NCI-H2107 treated with DMSO at 0.1 percent for 48 hours (cell line): ENCODE measurements around the gene VAT1L.
A peak's percentile ranks its signal among the peaks of the same experiment; 100 is the strongest.

Source experiments
- DNase-seq: peaks from one replicate; lab custom pipeline; 2025; ENCODE audit not compliant: unreplicated experiment; lab: John Stamatoyannopoulos, UW

Gene VAT1L

DNA sequence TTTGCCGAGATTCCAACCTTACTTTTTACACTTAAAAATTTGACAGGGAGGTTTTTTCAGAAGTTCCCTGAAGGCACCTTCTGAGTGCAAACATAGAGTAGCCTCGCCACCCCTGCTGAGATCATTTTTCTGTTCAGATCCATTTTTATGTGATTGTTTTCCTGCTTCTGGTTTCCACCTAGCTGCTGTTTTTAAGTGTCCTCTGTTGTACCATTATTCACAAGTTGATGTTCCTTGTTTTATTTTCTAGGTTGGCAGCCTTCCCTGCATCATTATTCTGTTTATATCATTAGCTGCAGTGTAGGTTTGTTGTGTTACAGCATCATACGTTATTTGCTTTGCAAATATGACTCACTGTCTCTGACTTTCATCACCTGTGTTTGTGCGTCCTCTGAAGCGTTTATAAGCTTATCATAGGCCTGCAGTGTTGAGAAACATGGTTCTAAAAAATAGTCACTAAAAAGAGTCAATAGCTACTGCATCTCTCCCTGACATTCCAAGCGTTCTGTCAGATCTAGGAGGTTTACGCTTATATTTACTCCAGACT lies 117.1 kb downstream of the VAT1L start:
- peak; percentile 67 for DNase-seq

DNA sequence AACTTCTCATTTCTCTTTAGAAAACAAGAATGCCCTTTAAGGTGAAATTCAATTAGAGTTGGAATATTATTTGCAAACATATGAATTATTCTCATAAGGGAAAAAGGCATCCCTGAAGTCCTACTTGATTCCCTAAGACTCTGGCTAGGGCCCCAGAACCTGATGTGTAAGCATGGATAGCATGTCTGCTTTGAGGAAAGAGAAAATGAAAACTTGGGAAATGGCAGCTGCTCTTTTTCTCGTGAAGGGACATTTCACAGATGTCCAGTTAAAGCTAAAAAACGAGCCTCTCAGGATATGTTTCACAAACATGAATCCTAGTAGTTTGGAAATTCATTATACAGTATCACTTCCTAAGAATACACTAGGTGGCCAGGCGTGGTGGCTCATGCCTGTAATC lies 121.7 kb downstream of the VAT1L start:
- DNase-seq, result no peak

DNA sequence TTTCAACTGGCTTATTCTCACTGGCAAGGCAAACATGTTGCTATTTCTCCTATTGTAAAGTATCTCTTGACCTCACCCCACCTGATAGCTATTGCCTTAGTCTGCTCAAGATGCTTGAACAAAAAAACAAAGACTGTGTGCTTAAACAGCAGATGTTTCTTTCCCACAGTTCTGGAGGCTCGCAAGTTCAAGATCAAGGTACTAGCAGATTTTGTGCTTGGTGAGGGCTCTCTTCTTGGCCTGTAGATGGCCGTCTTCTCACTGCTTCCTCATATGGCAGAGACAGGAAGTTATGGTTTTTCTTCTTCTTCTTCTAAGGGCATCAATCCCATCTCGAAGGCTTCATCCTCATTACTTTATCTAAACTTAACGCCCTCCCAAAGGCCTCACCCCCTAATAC lies 124.3 kb downstream of the VAT1L start:
- DNase-seq, result no peak

DNA sequence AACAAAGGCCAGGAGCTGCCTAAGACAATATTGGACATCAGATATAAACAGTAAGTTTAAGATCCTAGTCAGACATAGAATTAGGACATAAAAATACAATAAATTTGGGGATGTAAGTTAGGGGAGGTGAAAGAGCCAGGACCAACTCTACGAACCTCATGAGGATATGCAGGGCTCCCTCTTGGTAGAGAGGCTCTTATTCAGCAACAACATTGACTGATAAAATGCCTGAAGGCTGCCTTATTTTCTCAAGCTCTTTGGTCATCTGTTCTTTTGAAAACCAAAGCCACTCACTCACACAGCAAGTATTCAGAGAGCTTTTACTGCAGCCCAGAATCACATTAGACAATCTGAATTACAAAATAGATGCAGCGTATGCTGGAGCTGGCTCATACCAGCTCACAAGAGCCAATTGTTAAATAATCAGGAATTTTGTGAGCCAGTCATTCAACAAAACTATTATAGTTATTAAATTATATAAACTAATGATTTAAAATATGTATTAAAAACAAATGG lies 125.4 kb downstream of the VAT1L start:
- DNase-seq, result no peak

DNA sequence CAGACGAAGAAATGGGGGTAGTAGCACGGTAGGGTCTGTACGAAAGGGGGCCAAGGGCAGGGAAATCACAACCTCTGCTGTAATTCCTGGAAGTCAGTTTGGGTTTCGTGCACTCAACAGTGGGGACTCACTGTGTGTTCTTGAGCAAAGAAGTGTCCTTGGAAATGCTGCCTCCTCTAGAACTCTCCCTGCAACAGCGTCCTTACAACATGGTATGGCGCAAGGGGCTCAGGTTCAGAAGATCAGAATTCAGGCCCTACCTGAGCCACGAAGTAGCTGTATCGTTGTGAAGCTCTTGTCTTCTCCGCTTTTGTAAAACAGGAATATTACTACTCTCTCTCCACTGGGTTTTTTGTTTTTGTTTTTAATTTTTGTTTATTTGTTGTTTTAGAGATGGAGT lies 127.7 kb downstream of the VAT1L start:
- DNase-seq, result no peak

DNA sequence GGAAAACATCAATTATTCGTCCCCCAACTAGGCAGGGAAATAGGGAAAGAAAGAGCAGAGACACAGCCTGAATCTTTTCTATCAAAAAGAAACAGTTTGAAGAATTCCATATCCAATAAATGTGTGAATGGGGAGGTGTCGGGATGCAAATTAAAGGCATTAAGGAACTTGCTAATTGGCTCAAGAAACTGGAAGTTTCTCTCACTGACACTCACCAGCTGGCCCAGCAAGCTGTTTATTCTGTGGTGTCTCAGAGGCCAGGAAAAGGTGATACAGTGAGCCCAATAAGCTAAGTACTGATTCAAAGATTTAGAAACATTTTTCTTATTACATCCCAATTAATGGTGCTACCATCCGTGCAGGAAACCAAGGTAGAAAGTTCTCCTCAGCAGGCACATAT lies 129.6 kb downstream of the VAT1L start:
- DNase-seq, result no peak

DNA sequence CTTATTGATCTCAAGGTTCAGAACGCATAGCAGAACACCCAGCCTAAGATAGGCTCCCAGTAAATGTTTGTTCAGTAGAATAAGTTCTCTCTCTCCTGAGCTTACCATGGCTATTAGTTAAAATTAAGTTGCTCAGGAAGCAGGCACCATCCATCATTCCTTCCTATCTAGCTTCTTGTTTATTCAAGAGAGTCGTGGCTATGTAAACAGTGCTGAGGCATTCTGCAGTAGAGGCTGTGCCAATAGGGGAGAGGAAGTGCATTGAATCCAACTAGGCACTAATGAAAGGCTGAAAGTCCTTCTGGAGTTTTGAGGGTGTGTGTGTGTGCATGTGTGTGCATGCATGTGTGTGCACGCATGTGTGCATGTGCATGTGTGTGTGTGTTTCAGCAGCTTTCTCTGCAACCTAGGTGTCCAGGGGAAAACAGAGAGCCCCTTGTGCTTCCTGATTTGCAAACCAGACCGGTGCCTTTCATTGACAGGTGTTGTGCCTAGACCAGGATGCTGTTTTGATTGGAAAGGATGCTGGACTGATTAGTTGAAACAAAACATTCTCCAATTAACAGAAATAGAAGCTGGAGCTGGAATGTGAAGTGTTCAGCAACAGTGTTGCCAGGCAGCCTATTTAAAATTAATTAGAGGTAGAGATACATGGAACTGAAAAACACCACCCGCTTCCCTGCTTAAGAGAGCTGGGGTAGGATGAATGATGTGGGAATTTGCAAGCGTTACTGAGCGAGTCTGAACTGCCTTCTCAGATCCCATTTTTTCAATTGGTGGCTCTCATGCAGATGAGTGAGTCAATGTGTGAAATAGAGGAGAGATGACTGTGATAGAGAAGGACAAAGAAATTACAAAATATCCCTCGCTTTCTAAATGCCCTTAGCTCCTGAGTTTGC lies 130.7 kb downstream of the VAT1L start:
- DNase-seq, result no peak

DNA sequence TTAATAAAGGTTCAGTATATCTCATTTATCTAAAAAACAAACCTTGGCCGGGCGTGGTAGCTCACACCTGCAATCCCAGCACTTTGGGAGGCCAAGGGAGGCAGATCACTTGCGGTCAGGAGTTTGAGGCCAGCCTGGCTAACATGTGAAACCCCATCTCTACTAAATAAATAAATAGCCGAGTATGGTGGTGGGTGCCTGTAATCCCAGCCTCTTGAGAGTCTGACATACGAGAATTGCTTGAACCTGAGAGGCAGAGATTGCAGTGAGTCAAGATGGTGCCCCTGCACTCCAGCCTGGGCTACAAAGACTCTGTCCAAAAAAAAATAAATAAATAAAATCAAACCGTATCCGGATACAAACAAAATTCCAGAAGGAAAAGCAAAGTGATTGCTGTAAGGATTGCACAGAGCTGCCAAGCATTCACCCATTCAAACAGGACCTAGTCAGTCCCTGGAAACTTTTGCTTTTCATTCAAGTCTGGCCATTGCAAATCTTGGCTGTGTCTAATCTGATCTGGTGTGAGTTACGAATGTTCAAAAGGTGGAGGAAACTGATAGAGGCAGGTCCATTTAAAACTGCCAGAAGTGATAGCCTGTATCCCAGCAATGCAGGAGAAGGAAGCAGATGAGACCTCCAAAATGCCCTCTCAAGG lies 131.5 kb downstream of the VAT1L start:
- no peak for DNase-seq

DNA sequence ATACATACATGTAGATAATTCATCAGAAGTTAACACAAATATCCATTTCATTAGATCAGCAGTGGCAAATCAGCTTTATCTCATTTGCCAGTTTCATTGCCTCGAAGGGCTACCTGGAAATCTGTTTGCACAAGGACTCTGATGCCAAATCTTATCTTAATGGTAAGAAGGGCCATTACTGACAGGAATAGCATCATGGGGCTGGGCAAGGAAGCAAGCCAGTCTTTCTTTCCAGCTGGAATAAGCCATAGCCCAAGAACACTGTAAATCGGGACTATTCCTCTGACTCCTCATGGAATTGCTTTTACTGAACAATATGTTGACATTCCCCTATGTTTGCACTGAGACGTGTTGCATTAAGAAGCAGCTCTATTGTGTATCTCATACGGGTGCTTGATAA lies 132.6 kb downstream of the VAT1L start:
- DNase-seq, result no peak

DNA sequence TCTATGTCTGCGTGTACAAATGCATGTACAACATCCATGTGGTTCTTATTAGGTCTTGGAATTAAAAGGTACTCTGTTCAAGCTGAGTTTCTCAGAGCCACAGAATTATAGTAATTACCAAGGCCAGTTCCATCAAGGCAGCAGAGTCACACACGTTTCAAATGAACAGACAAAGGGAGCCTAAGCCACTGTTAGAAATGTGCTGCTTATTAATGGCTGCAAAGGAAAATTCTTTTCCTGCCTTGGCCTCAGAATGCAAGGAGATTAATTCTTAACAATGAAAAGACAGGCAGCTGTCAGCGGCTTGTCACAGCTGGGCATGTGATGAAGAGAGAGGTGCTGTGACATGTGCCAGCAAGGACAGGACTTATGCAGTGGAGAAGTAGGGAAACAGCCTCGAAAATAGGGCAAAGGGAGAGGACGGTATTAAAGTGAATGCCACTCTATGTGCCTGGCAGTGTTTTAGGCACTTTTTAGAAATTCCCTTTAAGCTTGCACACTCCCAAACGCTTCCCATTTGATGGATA lies 133.9 kb downstream of the VAT1L start:
- no peak for DNase-seq

DNA sequence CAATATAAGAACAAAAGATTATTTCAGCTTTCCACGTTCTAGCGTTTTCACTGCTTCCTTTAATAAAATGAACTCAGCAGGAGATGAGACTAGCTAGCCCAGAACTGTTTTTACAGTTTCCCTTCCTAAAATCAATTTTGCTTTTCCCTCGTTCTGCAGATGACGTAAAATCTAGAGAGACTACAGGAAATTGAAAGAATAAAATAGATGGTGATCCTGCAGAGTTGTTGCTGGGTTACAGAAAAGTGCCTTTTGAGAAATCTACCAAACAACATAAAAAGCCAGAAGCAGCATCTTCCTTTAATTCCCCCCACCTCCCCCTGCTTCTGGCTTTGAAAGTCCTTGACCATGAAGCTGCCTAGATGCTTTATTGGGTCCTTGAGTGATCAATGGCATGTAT lies 137.2 kb downstream of the VAT1L start:
- DNase-seq, result no peak

DNA sequence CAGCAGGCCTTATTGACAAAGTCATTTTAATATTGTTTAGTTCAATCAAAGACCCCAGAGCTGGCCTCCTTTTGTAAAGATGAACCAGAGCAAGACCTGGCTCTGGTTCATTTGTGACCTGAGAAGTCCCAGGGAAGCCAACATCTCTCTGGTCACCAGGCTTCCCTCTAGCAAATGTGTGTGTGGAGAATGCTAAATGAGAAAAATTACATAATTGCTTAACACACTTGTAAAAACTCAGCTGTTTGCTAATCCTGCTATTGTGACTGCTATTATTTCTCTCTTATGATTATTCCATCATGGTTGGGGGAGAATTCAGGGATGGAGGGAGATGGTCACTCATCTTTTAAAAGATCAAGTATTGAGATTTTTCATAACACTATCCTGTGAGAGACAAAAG lies 139.7 kb downstream of the VAT1L start:
- DNase-seq, result no peak

DNA sequence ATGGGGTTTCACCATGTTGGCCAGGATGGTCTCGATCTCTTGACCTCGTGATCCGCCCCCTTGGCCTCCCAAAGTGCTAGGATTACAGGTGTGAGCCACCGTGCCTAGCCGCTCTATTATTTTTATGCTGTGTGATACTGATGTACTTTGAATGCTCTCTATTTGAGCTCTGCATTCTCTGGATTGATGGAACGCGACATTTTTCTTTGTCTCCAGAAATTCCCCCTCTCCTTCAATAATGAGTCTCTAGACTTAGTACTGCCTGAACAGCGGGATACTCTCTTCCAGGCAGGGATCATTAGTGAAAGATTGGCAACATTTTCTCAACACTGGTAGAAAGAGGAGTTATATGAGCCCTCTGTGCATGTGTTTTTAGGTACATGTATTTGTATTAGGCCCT lies 140.6 kb downstream of the VAT1L start:
- no peak for DNase-seq

DNA sequence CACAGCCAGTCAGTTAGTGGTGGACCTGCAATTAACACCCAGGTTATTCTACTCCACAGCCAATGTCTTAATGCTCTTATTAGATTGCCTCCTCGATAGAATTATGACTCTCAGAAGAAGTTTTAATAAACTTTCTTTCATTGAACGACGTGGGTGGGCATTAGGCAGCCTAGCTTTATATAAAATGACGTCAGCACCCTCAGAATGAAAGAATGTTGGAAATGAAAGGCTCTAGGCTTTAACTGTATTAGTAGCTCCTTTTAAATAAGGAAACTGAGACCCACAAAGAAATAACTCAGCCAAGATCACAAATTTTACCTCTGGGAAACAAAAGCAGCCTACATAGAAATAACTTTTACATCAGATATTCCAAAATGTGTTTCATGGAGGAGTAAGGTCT lies 142.7 kb downstream of the VAT1L start:
- DNase-seq, result no peak

DNA sequence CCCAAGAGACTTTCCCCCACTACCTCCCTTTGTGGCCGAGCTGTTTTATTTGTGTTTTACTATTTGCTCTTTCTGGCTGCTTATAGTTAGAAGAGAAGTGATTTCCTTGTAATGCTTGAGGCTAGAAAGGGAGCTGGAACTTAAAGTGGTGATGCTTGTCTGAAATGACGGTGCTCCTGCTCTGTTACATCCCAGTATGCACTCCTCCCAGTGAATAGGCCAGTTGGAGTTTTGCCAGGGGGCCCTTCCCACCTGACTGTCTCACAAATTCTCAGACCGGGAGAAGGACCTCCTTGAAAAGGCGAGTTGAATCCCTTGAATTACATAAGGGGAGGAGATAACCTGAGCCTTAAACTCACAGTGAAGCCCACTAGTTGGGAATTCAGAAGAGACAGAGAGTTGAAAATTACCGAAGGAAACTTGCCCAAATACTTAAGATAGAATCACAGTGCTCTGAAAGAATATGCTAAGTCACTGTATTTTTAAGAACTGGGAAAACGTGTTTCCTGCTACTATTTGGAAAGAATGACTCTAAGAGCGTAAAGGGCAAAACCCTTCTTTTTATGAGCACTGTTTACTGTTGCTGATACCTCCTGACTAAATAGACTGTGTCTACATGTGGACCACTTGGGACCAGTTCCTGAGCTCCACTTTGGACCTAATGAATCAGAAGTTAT lies 149.2 kb downstream of the VAT1L start:
- DNase-seq, result no peak

DNA sequence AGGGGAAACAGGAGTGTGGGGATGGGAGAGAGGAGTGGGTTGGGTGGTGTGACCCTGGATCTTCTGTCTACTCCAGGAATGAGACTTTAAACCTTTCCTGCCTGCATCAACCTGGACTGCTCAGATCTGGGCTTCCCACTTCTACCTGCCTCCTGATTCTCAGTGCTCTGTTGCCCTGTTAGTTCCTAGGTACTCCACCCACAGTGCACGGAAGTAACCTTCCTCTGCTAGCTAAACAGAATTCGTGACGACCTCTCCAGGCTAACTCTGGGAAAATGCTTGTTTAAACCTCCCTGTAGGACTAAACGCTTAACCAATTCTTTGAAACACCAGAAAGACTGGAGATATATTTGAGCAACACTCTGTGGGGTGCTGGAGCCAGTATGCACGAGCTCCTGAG lies 150.5 kb downstream of the VAT1L start:
- DNase-seq, result no peak

DNA sequence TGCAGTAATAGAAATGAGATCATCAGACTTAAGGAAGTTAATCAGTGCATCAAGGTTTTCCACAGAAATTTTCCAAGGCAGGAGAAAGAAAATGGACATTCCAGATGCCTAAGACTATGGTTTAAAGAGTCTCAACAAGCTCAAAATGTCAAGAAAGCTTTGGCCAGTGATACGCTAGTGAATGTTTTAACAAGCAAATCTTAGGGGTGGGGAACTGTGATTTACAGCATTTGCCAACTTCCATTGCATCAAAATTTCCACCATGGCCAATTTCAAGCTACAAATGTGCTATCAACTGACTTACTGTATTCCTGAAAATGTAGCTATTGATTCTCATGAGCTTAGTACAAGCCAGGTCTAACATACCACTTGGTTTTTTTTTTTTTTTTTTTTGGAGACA lies 151.6 kb downstream of the VAT1L start:
- DNase-seq, result no peak

DNA sequence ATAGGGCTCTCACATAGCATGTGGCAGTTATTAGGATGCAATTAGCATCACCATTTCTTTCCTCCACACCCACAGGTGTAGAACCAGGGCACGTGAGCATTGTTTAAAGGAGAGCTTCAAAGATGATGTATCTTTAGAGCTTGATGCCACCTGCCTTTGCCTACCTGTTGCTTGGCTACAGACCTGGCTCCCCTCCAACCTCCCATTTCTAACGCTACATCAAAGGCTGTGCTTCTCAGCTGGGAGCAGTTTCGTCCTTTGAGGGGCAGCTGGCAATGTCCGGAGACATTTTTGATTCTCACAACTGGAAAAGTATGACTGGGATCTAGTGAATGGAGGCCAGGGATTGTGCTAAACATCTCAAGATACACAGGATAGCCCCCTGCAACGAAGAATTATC lies 155.4 kb downstream of the VAT1L start:
- DNase-seq, result peak; percentile 94

DNA sequence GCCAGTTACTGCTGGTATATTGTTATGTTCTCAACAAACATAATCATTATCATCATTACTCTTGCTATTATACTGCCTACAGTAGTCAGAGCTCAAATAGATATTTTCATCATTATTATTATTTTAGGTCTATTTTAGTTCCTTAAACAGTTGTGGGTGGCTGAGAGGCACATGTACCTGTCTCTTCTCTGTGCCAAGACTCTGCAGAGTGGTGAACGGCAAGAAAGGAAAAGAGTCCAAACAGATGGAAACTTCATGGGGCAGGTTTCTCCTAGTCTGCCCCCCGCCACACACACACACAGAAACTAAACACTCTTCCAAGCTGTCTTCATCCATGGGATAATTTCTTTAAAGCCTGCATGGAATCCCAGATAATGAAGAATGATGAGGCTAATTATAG lies 156.3 kb downstream of the VAT1L start:
- DNase-seq, result no peak

DNA sequence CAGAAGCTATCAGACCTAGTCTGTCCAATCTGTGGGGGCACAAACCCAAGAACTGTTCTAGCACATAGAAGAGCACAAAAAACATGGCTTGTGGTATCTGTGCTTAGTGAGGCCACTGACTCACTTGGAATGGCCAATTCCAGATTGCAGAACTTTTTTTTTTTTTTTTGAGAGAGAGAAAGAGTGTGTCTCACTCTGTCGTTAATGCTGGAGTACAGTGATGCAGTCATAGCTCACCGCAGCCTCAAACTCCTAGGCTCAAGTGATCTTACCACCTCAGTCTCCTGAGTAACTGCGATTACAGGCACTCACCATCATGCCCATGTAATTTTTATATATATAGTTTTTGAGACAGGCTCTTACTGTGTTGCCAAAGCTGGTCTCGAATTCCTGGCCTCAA lies 156.8 kb downstream of the VAT1L start:
- DNase-seq, result no peak

DNA sequence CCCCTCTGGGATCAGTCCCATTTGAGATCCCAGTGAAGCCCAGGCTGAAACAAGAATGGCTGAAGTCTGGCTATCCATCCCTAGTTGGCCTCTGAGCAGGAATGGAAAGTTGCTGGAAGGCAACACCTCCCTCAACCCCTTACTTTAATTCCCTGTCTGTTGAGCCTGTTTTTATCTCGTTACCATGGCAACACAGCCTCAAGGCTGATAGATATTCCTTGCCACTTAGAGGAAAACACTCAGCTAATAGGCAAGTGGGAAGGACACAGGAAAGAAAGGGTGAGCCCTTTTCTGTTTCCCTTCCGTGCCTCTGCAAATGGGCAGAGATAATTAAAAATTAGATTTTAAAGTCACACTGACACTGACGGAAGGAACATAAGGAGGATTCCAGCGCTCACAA lies 158.5 kb downstream of the VAT1L start:
- no peak for DNase-seq
